Measurements from ENCODE around the gene PIP4K2C.

PIP4K2C gene

DNA sequence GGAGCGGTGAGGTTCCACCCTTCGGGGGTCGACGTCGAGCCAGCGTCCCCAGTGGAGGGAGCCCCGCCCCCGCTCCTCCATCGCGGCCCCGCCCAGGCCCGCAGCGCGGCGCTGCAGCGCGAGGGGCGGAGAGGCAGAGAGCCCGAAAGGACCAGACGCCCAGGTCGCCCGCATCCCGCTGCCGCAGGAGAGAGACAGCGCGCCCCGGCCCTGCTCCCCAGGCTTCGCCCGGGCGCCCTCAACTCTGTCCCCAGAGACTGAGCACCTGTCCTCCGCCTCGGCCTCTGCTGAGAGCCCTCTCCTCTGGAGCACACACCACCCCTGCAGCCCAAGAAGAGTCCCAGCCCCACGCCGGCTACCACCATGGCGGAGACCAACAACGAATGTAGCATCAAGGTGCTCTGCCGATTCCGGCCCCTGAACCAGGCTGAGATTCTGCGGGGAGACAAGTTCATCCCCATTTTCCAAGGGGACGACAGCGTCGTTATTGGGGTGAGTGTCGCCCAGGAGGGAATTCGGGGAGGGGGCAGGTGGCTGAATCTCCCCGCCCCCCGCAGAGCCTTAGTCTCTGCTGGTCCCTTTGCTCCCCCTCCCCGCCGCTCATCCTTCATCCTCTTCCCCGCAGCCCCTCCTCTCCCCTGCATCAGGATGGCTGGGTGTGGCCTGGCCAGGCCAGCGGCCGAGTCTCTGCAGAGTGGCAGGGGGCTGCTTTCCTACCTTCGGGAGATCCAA lies 40.9 kb upstream of the PIP4K2C start, which contains the start of gene KIF5A:
TSS of gene KIF5A (plus strand) at position 136 of the 732 bp plus-strand sequence. CDS start at position 364, 228 bp downstream.
- Histone ChIP-seq H3K36me3 (ENCODE audit: control insufficient read depth, insufficient read depth, low read length) (no peaks in the 10 kb centered on the region; the same call in 1 of the 2 replicates), H3K4me1 (ENCODE audit: control insufficient read depth, insufficient read depth, low read length) (peaks cover 23% of the 10 kb centered on the region), H3K27ac (ENCODE audit: low read depth, low read length) (no peak within 1 kb of the TSS), H3K27me3 (ENCODE audit: control insufficient read depth, insufficient read depth, low read length) (peaks cover 13% of the 10 kb centered on the region; the same call in 1 of the 2 replicates), H3K9ac (ENCODE audit: low read depth, low read length) (no peak within 1 kb of the TSS), H3K9me3 (ENCODE audit: control insufficient read depth, insufficient read depth, low read length) (no peaks in the 10 kb centered on the region), H3K4me3 (ENCODE audit: low read depth, low read length) (peak within 1 kb of the TSS; percentile 95)

DNA sequence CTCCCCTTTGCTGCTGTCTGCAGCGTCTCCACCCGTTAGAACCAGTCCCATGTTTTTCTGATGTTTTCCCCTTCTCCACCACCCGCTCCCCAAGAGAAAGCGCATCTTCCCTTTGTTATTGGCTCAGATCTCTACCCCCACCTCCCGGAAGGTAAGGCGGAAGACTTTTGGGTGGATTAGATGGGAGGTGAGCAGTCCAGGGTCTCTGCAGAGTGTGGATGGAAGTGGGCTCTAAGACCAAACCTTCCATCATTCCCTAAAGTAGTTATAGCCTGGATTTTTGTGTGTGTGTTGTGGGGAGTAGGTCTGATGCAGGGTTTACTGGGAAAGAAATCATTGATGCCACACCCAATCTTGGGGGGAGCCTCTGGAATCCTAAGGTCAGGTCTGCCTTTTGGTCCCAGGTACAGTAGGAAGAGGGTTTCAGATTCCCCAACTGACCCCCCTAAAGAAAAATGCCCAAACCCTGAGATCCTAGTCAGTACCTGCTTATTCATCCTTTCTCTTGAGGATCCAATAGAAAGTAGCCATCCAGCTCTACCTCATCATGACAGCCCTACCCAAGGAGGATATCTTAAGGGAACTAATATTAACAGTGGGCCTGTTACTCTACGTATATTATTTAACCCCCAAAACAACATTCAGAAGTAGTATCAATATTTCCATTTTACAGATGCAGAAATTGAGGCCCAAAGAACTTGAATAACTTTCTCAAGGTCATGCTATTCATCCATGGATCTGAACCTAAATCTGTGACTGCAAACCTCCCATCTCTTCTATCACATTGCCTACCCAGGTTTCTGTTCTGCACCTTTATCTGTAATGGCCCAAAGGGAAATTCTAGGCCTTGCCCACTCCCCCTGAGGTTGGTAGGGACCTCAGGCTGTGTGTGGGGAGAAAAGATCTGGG lies 40.1 kb upstream of the PIP4K2C start:
- Histone ChIP-seq H3K9me3 (ENCODE audit: control insufficient read depth, insufficient read depth, low read length) (no peaks in the 10 kb centered on the region), H3K9ac (ENCODE audit: low read depth, low read length) (no peak overlapping the region), H3K4me1 (ENCODE audit: control insufficient read depth, insufficient read depth, low read length) (peaks cover 21% of the 10 kb centered on the region), H3K36me3 (ENCODE audit: control insufficient read depth, insufficient read depth, low read length) (no peaks in the 10 kb centered on the region; the same call in 1 of the 2 replicates), H3K27me3 (ENCODE audit: control insufficient read depth, insufficient read depth, low read length) (peaks cover 13% of the 10 kb centered on the region; the same call in 1 of the 2 replicates), H3K27ac (ENCODE audit: low read depth, low read length) (no peak overlapping the region), H3K4me3 (ENCODE audit: low read depth, low read length) (peak overlapping the region; percentile 95)

GRCh38 chr12:57551637-57552305 lies 39.2 kb upstream of the PIP4K2C start:
- H3K4me1 ChIP-seq (ENCODE audit: control insufficient read depth, insufficient read depth, low read length) = peaks cover 18% of the 10 kb centered on the region; the same call in 1 of the 2 replicates
- H3K27ac ChIP-seq (ENCODE audit: low read depth, low read length) = no peak overlapping the region

DNA sequence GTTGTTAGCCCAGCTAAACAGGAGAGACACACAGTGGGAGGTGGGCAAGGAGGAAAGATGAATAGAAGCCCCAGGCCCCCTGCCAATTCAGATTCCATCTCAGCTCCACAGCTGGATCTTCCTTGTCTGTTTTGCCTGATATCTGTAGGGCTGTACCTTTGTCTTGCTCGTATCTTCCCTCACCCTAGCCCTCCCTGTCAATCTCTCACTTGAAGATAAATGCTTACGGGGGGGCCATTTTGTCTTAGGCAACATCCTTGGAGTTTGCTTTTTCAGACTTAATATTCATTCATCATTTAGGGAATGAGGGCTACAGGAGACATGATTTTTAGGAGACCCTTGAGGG lies 38.7 kb upstream of the PIP4K2C start:
- H3K27ac ChIP-seq (ENCODE audit: low read depth, low read length) = no peak overlapping the region

More at GRCh38 chr12:57551637-57552305, 39.2 kb upstream of the PIP4K2C start:
- Histone ChIP-seq H3K36me3 (ENCODE audit: control insufficient read depth, insufficient read depth, low read length) (no peaks in the 10 kb centered on the region; the same call in 1 of the 2 replicates), H3K9ac (ENCODE audit: low read depth, low read length) (no peak overlapping the region), H3K27me3 (ENCODE audit: control insufficient read depth, insufficient read depth, low read length) (peaks cover 13% of the 10 kb centered on the region; the same call in 1 of the 2 replicates), H3K9me3 (ENCODE audit: control insufficient read depth, insufficient read depth, low read length) (no peaks in the 10 kb centered on the region), H3K4me3 (ENCODE audit: low read depth, low read length) (no peak overlapping the region)

DNA sequence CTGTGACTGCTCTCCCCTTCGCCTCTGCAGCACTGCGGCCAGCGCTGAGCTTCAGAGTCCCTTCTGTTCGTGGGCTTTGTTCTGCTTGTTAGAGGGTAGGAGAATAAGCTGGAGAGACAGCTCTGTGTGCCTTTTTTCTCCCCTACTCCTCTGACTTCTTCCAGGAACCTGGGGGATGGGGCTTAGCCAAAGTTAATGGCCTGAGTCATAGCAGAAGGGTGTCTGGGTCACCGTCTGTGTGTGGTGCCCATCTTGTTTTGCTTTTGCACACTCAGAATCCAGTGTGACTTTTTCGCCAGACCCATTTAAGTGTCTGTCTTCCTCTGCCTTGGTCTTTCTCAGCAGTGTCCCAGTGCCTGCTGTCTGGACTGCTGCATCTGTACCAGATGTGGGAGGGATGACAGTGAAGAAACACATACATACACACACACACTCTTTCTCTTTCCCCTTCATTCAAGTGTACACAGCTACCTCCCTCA lies 38.1 kb upstream of the PIP4K2C start:
- H3K36me3 ChIP-seq (ENCODE audit: control insufficient read depth, insufficient read depth, low read length) = peaks cover 3% of the 10 kb centered on the region; the same call in 1 of the 2 replicates
- H3K4me1 ChIP-seq (ENCODE audit: control insufficient read depth, insufficient read depth, low read length) = peaks cover 15% of the 10 kb centered on the region; the same call in 1 of the 2 replicates

More for the DNA sequence above, 38.7 kb upstream of the PIP4K2C start:
- no peaks in the 10 kb centered on the region for H3K9me3 ChIP-seq (ENCODE audit: control insufficient read depth, insufficient read depth, low read length)
- no peak overlapping the region for H3K9ac ChIP-seq (ENCODE audit: low read depth, low read length)
- no peaks in the 10 kb centered on the region; the same call in 1 of the 2 replicates for H3K36me3 ChIP-seq (ENCODE audit: control insufficient read depth, insufficient read depth, low read length)
- peaks cover 13% of the 10 kb centered on the region; the same call in 1 of the 2 replicates for H3K27me3 ChIP-seq (ENCODE audit: control insufficient read depth, insufficient read depth, low read length)
- no peak overlapping the region for H3K4me3 ChIP-seq (ENCODE audit: low read depth, low read length)
- peaks cover 16% of the 10 kb centered on the region; the same call in 1 of the 2 replicates for H3K4me1 ChIP-seq (ENCODE audit: control insufficient read depth, insufficient read depth, low read length)

GRCh38 chr12:57553343-57554202 lies 37.4 kb upstream of the PIP4K2C start:
- Histone ChIP-seq H3K27me3 (ENCODE audit: control insufficient read depth, insufficient read depth, low read length) (peaks cover 8% of the 10 kb centered on the region; the same call in 1 of the 2 replicates), H3K27ac (ENCODE audit: low read depth, low read length) (no peak overlapping the region), H3K9me3 (ENCODE audit: control insufficient read depth, insufficient read depth, low read length) (no peaks in the 10 kb centered on the region), H3K36me3 (ENCODE audit: control insufficient read depth, insufficient read depth, low read length) (peaks cover 3% of the 10 kb centered on the region; the same call in 1 of the 2 replicates), H3K9ac (ENCODE audit: low read depth, low read length) (no peak overlapping the region), H3K4me1 (ENCODE audit: control insufficient read depth, insufficient read depth, low read length) (peaks cover 15% of the 10 kb centered on the region; the same call in 1 of the 2 replicates), H3K4me3 (ENCODE audit: low read depth, low read length) (no peak overlapping the region)

More for the DNA sequence above, 38.1 kb upstream of the PIP4K2C start:
- no peak overlapping the region for H3K4me3 ChIP-seq (ENCODE audit: low read depth, low read length)
- peaks cover 13% of the 10 kb centered on the region; the same call in 1 of the 2 replicates for H3K27me3 ChIP-seq (ENCODE audit: control insufficient read depth, insufficient read depth, low read length)
- H3K9ac ChIP-seq (ENCODE audit: low read depth, low read length) = no peak overlapping the region
- H3K9me3 ChIP-seq (ENCODE audit: control insufficient read depth, insufficient read depth, low read length) = no peaks in the 10 kb centered on the region
- H3K27ac ChIP-seq (ENCODE audit: low read depth, low read length) = no peak overlapping the region

GRCh38 chr12:57554453-57554852 lies 36.5 kb upstream of the PIP4K2C start:
- H3K27me3 ChIP-seq (ENCODE audit: control insufficient read depth, insufficient read depth, low read length) = 0 out of 2 replicates have a peak, but pooled peaks cover under 1% of the 10 kb centered on the region
- H3K4me3 ChIP-seq (ENCODE audit: low read depth, low read length) = no peak overlapping the region
- no peaks in the 10 kb centered on the region for H3K9me3 ChIP-seq (ENCODE audit: control insufficient read depth, insufficient read depth, low read length)
- H3K9ac ChIP-seq (ENCODE audit: low read depth, low read length) = no peak overlapping the region
- peaks cover 3% of the 10 kb centered on the region; the same call in 1 of the 2 replicates for H3K36me3 ChIP-seq (ENCODE audit: control insufficient read depth, insufficient read depth, low read length)
- H3K4me1 ChIP-seq (ENCODE audit: control insufficient read depth, insufficient read depth, low read length) = peaks cover 10% of the 10 kb centered on the region; the same call in 1 of the 2 replicates
- H3K27ac ChIP-seq (ENCODE audit: low read depth, low read length) = no peak overlapping the region

DNA sequence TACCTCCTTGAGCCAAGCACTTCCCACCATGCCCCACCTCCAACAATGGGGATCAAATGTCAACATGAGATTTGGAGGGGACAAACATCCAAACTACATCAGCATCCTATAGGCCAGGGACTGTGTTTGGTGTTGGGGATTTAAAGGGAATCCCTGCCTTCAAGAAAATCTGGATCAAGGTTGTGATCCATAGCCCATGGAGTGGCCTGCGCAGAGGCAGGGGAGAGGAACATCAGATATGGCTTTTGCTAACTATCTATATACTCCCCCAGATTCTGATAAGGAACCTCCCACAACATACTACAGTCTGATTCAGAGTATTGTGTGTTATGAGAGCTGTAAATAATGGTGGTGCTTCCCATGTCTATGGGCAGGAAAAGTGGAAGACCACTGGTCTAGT lies 36.1 kb upstream of the PIP4K2C start:
- H3K27ac ChIP-seq (ENCODE audit: low read depth, low read length) = no peak overlapping the region
- no peak overlapping the region for H3K4me3 ChIP-seq (ENCODE audit: low read depth, low read length)
- no peaks in the 10 kb centered on the region for H3K9me3 ChIP-seq (ENCODE audit: control insufficient read depth, insufficient read depth, low read length)
- H3K9ac ChIP-seq (ENCODE audit: low read depth, low read length) = no peak overlapping the region
- no peaks in the 10 kb centered on the region for H3K27me3 ChIP-seq (ENCODE audit: control insufficient read depth, insufficient read depth, low read length)
- peaks cover 3% of the 10 kb centered on the region; the same call in 1 of the 2 replicates for H3K36me3 ChIP-seq (ENCODE audit: control insufficient read depth, insufficient read depth, low read length)
- peaks cover 9% of the 10 kb centered on the region; the same call in 1 of the 2 replicates for H3K4me1 ChIP-seq (ENCODE audit: control insufficient read depth, insufficient read depth, low read length)

- Histone ChIP-seq H3K4me1 (ENCODE audit: control insufficient read depth, insufficient read depth, low read length) (no peaks in the 10 kb centered on the region), H3K9me3 (ENCODE audit: control insufficient read depth, insufficient read depth, low read length) (no peaks in the 10 kb centered on the region), H3K4me3 (ENCODE audit: low read depth, low read length) (no peak overlapping the region), H3K36me3 (ENCODE audit: control insufficient read depth, insufficient read depth, low read length) (peaks cover 11% of the 10 kb centered on the region), H3K27ac (ENCODE audit: low read depth, low read length) (no peak overlapping the region), H3K9ac (ENCODE audit: low read depth, low read length) (no peak overlapping the region), H3K27me3 (ENCODE audit: control insufficient read depth, insufficient read depth, low read length) (no peaks in the 10 kb centered on the region)
Observed at GRCh38 chr12:57558864-57559263, 32.1 kb upstream of the PIP4K2C start.
